HL-60 (cell line): ENCODE data around the gene CSNK1A1.

ENCODE experiments used
- DNase-seq, 2 experiments: peaks; one replicate each; pipeline ENCODE4 v3.0.0-alpha.2; 2010 to 2020; ENCODE audit warnings: low read depth in 1 of 2, low spot score in 1 of 2
- H3K27ac ChIP-seq: fragments of 250-450 bp; sonication (Bioruptor Pico); replicated peaks from 2 replicates; pipeline ENCODE4 v1.5.1; 2020; ENCODE audit warnings: mild to moderate bottlenecking, moderate library complexity
- H3K27me3 ChIP-seq: fragments of 250-450 bp; sonication (Bioruptor Pico); 2 replicates; pipeline ENCODE4 v1.5.1; 2021; ENCODE audit warnings: mild to moderate bottlenecking, moderate library complexity; ENCODE audit not compliant: insufficient read depth, poor library complexity, severe bottlenecking
- H3K4me3 ChIP-seq: replicated peaks from 2 replicates; pipeline ENCODE4 v1.5.1; 2011; ENCODE audit warnings: mild to moderate bottlenecking, control low read depth, low read length; ENCODE audit not compliant: insufficient read depth
- CTCF ChIP-seq: IDR thresholded peaks from one replicate; pipeline ENCODE4 v1.5.1; 2011; ENCODE audit warnings: low read length, control low read depth, inconsistent platforms; ENCODE audit not compliant: insufficient read depth
- GABPA ChIP-seq: IDR thresholded peaks from 2 replicates; pipeline ENCODE4 v1.6.1; 2012; ENCODE audit warnings: low read depth
- POLR2AphosphoS5 ChIP-seq: IDR thresholded peaks from 2 replicates; pipeline ENCODE4 v1.6.1; 2012; ENCODE audit warnings: low read depth
- REST ChIP-seq: IDR thresholded peaks from 2 replicates; pipeline ENCODE4 v1.6.1; 2012; ENCODE audit warnings: low read depth; ENCODE audit not compliant: insufficient replicate concordance
- SPI1 ChIP-seq: IDR thresholded peaks from 2 replicates; pipeline ENCODE4 v1.6.1; 2012; ENCODE audit warnings: low read depth, mild to moderate bottlenecking, borderline replicate concordance

Gene CSNK1A1

GRCh38 chr5:149552553-149553160 lies 1.4 kb upstream of the CSNK1A1 start:
- Histone ChIP-seq H3K27me3 (no peaks in the 10 kb centered on the region), H3K4me3 (no peak overlapping the region), H3K27ac (no peak overlapping the region)
- no peak for DNase-seq
- TF ChIP-seq POLR2AphosphoS5 (no peak), SPI1 (no peak), REST (no peak), CTCF (no peak), GABPA (no peak)

DNA sequence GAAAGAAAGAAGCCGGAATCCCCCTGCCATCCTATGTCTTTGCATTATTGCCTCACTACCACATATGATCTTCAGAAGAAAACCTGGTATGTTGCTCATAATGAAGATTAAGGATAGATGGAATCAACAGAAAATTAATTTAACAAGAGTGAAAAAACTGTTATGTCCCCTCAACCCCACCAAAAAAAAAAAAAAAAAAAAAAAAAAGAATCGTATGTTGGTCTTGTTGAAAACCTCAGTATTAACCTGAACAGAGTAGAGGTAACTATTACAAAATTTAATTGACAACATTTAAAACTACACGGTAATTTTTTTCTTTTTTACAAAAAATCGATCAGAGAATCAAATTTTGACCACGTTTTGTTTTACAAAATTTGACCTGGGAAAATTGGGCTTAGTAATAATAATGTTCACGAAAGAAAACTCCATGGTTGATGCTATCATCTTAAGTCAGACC lies 827 bp upstream of the CSNK1A1 start:
- TF ChIP-seq POLR2AphosphoS5 (no peak), CTCF (no peak), SPI1 (no peak), REST (no peak), GABPA (no peak)
- Histone ChIP-seq H3K27ac (peak overlapping the region; percentile 97), H3K27me3 (no peaks in the 10 kb centered on the region), H3K4me3 (peak overlapping the region; percentile 77)
- DNase-seq = no peak

DNA sequence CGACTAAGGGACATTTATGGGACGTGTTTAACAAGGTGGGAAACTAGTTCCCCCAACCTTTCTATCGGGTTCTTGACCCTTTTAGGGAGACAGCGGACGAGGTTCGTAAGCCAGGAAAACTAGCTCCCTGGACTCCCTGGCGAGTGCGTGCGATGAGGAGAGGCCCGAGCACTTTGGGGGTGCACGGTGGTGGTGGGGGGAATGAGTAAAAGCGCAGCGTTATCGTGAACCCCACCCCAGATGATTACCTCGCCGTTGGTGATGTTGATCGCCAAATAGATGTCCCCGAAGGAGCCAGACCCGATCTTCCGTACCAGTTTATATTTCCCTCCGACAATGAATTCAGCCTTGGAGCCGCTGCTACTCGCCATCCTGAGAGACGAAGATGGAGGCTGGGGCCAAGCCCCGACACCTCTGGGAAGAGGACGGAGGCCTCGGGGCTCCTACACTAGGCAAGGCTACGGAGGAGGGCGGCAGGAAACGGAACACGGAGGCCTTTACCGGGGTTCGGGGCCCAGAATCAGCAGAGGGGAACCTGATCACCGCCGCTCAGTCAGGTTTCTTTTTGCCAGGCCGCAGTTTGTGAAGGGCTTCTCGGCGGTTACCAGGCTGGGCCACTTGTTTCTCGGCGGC lies 529 bp downstream of the CSNK1A1 start:
- TF ChIP-seq REST (no peak), SPI1 (no peak), POLR2AphosphoS5 (no peak), GABPA (no peak), CTCF (no peak)
- Histone ChIP-seq H3K27ac (peak overlapping the region; percentile 97), H3K27me3 (no peaks in the 10 kb centered on the region), H3K4me3 (peak overlapping the region; percentile 77)
- DNase-seq = no peak
